Measurements from ENCODE around the gene LIPA.

DNA sequence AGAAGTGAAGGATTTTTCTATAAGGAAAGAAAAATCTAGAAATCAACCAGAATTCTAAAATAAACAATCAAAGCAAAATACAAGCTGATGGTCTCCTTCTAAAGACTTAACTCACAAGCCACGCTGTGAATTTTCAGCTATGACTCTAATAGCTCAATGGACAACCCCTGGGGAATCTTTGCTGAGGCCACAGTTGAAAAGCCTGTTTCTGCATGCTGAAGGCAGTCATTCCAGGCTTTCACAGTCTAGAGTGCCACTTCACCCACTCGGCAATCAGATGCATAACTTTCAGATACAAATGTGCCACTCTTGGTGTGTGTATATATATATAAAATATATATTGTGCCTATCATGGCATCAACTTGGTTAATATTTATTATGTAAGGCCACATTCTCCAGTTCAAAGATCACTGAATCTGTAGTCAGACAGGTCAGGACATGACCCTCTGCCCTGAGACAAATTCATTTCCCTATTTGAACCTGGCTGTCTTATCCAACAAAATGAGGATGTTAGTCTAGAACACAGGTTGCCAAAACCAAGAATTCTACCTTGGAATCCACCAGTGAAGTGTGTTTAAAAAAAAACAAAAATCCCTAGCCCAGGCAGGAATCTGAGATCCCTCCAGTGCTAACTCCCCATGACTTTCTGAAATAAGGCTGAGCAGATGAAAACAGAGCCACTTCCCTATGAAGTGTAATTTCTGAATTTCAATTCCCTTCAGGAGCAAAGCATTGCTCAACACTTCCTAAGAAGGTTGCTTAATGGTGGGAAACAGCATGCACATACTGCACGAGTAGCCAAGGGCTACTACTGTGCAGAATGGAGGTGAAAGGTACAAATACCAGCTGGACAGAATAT, 9.9 kb downstream of the LIPA start:
- TF ChIP-seq, protein P1, sequence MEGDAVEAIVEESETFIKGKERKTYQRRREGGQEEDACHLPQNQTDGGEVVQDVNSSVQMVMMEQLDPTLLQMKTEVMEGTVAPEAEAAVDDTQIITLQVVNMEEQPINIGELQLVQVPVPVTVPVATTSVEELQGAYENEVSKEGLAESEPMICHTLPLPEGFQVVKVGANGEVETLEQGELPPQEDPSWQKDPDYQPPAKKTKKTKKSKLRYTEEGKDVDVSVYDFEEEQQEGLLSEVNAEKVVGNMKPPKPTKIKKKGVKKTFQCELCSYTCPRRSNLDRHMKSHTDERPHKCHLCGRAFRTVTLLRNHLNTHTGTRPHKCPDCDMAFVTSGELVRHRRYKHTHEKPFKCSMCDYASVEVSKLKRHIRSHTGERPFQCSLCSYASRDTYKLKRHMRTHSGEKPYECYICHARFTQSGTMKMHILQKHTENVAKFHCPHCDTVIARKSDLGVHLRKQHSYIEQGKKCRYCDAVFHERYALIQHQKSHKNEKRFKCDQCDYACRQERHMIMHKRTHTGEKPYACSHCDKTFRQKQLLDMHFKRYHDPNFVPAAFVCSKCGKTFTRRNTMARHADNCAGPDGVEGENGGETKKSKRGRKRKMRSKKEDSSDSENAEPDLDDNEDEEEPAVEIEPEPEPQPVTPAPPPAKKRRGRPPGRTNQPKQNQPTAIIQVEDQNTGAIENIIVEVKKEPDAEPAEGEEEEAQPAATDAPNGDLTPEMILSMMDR (IDR thresholded peaks at IDR 0.05; ENCODE audit: low read depth, low read length): no peak
- no peak for TF ChIP-seq EZH2phosphoT487 (IDR thresholded peaks at IDR 0.05; ENCODE audit: low read depth)
